Measurements from ENCODE around the gene IL4I1.

Gene IL4I1

DNA sequence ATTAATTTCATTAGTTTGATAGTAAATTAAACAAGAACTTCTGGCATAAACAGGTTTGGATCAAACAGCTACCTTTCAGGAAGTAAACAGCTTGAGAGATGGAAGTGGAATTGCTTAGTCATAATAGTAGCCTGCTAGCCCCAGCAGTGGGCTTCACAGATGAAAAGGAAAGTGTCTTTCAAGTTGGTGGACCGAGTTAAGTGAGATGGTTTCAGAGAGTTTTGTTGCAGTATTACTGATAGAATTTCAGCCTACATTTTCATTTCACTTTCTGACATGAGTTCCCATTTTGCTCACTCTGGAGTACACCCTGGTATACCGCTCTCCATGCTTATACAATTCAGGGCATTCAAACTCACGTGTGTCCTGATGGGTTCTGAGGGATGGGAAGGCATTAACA is 47.7 kb downstream of the IL4I1 start:
- DNase-seq: no peak

DNA sequence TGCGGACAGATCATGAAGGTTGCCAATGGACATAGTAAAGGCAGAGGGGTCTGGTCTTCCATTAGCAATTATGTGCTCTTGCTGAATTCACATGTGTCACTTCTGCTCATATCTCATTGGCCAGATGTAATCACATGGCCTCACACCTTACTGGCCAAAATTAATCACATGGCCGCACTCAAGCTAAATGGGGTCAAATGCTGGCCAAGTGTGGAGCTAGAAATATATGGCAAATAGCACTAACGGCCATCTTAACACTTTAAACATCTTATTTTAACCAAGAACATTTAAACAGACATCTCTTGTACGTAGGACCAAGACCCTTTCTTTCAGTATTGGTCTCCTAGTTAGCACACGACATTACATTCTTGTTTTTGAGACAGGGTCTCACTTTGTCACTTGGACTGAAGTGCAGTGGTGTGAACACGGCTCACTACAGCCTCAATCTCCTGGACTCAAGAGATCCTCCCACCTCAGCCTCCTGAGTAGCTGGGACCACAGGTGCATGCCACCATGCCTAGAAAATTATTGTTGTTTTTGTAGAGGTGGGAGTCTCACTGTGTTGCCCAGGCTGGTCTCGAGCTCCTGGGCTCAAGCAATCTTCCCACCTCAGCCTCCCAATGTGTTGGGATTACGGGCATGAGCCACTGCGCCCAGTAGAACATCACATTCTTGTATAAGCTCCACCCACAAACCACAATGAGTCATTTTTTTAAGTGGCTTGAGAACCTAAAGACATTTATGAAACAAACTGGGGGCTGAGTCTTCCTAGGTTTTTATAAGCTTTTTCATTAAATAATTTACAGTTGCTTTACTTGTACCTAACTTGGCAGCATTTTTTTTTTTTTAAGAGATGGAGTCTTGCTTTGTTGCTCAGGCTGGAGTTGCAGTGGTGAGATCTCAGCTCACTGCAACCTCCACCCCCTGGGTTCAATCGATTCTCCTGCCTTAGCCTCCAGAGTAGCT is 48.7 kb downstream of the IL4I1 start:
- DNase-seq: no peak

DNA sequence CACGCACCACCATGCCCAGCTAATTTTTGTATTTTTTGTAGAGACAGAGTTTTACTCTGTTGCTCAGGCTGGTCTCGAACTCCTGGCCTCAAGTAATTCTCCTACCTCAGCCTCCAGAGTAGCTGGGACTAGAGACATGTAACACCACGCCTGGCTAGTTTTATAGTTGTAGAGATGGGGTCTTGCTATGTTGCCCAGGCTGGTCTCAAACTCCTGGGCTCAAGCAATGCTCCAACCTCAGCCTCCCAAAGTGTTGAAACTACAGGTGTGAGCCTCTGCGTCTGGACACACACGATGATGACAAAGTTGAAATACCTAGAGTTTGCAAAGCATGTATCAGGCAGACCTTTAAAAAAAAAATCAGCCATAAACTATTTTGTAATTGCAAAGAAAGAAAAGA is 50.3 kb downstream of the IL4I1 start:
- DNase-seq: no peak

DNA sequence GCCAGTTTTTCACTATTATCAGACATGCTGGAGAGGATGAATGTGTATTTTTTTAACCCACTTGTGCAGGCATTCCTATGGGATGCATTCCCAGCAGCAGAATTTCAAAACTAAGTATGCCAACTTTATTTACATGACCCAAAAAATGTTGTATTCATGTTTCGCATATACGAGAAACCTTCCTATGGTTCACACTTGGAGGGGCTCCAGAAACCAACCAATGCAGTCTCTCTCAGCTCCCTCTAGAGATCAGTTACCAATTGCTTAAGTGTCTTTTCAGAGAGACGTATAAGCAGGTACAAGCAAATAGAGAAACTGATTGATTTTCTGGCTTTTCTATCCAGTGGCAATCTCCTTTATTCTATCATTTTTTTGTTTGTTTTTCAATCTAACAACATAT is 51.3 kb downstream of the IL4I1 start:
- no peak for DNase-seq

DNA sequence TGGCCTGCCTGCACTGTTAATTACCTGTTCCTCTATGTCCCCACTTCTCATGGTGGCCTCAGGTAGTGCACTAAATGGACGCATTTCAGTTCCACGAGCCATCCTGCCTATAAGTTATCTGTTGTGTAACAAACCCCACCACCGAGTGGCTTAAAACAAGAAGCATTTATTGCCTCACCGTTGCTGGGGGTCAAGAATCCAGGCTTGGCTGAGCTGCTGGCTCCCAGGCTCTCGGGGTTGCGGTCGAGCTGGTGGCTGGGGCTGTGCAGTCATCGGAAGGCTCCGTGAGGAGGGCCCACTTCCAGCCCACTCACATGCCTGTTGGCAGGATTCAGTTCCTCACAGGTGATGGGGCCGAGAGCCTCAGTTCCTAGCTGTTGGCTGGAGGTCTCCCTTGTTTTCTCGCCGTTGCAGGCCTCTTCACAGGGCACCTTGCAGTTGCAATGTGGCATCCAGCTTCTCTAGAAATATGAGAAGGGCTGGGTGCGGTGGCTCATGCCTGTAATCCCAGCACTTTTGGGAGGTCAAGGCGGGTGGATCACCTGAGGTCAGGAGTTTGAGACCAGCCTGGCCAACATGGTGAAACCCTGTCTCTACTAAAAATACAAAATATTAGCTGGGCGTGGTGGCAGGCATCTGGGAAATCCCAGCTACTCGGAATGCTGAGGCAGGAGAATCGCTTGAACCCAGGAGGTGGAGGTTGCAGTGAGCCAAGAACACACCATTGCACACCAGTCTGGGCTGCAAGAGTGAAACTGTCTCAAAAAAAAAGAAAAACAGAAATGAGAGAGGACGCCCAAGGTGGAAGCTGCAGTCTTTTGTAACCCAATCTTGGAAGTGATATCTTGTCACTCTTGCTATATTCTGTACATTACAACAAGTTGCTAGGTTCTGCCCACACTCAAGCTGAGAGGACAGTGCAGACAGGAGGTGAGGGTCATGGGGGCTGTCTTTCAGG is 52.3 kb downstream of the IL4I1 start:
- no peak for DNase-seq

DNA sequence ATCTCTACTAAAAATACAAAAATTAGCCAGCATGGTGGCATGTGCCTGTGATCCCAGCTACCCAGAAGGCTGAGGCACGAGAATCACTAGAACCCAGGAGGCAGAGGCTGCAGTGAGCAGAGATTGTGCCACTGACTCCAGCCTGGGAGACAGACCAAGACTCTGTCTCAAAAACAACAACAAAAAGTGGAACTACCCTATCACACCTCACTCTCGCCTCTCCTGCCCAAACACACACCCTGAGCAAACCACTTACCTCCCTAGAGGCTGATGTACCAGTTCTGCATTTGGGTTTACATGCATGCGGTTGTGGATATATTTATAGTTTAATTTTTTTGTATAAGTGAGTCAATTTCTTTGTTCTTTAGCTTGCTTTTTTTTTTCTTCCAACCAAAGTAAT is 53.4 kb downstream of the IL4I1 start:
- DNase-seq: no peak

DNA sequence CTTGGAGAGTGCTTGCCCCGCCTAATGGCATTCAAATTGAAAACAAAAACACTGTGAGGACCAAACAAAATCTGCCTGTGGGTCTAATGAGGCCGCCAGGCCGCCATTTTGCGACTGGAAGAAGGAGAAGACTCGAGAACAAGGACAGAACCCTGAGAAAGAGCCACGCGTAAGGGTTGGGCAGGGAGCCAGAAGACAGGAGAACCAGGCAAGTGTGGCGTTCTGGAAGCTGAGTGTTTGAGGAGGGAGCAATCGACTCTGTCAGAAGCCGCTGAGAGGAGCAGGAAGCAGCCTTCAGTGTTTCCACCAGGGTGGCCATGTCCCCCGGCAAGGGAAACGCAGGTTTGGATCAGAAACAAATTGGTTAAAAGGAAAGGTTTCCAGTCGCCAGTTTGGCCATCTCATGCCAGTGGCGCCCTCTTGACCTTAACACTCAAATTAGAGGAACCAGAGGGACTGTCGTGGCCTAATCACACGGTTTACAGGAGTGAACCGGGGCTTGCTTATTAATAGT is 55.9 kb downstream of the IL4I1 start:
- no peak for DNase-seq

DNA sequence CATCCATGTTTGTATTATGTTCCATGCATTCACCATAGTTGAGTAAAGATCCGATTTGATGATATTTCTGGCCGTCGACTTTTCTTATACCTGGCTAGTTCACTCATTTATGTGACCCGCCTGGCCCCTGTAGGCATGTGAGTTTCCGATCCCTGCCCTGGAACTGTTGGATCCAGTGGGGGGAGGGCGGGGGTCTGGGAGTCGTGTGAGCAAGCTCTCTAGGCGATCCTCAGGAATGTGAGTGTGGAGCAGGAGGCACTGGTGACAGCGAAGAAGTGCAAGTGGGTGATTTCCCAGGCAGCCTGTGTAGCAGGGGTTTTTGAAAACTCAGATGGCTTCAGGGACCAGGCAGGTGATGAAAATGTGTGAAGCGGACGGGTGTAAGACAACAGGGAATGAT is 56.4 kb downstream of the IL4I1 start:
- no peak for DNase-seq

DNA sequence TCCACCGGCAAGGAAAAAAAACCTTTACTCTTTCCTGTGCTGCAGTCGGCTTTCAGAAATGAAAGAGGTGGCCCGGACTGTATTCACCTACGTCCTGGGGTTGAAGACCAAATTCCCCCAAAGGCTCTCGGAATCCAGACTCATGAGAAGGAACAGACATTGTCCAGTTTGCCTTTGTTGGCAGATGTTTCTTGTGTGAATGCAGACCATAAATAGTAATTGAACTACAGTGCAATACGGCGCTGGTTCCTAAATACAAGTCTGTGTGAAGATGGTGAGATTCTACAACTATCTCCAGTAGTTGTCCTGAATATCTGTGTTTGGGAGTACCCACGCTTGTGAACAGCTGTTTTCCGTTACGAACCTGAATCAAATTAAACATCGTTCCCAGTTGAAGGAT is 57.0 kb downstream of the IL4I1 start:
- no peak for DNase-seq

Data from DMS79 treated with DMSO at 0.1 percent for 48 hours (cell line).